SIG-M5 (cell line): Measurements from ENCODE around the gene KCTD1.

ENCODE experiments used
- DNase-seq: peaks from one replicate; lab custom pipeline; 2025; lab: John Stamatoyannopoulos, UW

KCTD1 gene

DNA sequence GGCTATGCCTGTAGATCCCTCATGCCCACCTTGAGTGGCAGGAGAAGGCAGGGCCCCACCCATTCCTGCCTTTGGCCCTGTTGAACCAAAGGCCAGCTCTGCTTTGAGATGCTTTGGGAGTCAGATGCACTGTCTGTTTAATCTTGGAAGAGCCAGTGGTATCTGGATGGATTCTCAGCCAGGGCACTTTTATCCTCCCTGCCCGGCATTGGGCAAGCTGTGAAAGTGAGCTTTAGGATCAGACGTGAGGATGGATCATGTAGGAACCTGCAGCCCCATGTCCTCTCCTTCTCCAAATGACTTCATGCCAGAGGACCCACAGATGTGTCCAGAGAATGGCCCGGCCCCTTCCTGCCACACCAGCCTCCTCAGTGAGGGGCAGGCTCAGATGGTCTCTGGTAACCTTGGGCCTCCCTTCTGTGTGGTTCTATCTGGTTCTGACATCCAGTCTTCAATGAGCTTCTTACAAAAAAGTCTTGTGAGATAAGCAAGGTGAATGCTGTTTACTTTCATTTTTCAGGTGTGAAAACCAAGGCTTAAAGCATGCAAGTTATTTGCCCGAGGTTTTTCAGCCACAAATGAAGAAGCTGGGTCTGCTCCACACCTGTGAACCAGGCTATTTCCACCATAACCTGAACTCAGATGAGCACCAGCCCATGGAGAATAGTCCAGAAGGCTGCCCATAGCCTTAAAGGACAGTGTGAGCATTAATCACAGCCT, 123.8 kb downstream of the KCTD1 start:
- DNase-seq: no peak

- no peak for DNase-seq
These were observed 125.7 kb downstream of the KCTD1 start for GRCh38 chr18:26422472-26423162.

- DNase-seq: no peak
These were observed 126.4 kb downstream of the KCTD1 start for GRCh38 chr18:26421931-26422330.

GRCh38 chr18:26421503-26421902, 126.8 kb downstream of the KCTD1 start:
- no peak for DNase-seq

- no peak for DNase-seq
These were observed 128.6 kb downstream of the KCTD1 start for GRCh38 chr18:26419746-26420145.

- DNase-seq: no peak
These were observed 130.1 kb downstream of the KCTD1 start for GRCh38 chr18:26418225-26418624.

DNA sequence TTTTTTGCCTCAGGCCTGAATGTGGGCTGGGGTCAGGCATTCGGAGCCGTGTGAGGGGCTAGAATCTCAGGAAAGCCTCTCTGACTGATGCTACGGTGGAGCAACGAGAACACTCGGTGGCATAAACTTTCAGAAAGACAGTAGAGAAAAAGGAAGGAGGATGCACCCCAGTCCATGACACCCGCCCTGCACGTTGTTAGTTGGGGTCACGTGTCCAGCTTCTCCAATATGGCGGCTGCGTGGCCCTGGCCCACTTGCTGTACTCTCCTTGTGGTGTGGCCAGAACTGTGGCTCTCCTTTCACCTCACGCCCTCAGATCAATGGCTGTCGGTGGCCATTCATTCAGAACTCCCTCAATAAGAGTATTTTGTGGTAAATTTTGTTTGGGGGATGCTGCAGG, 131.2 kb downstream of the KCTD1 start:
- DNase-seq: no peak

GRCh38 chr18:26416652-26417150, 131.7 kb downstream of the KCTD1 start:
- no peak for DNase-seq

- DNase-seq: no peak
These were observed 132.7 kb downstream of the KCTD1 start for GRCh38 chr18:26415631-26416030.

DNA sequence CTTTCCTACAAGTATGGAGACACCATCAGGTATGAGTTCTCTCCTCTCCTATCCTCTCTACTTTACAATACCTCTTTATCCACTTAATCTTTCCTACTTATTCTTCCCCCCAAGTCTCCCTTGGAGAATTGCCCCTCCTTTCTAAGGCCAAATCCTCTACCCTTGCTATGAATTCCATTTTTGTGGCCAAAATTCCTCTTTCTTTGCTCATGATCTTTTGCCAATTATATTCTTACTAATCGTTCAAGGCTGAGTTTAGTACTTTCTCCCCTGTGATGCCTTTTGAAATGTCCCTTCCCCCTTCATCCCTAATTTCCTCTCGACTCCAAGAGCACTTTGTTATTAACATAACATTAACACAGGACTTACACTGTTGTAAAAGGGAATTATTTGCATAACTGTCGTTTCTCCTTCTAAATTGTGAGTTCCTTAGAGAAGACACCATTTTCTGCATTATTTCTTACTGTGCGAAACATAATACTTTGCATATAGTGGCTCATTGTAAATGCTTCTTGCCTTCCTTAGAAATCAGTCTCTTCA, 133.4 kb downstream of the KCTD1 start:
- no peak for DNase-seq

GRCh38 chr18:26409091-26409490, 139.3 kb downstream of the KCTD1 start:
- DNase-seq: no peak

GRCh38 chr18:26407736-26408601, 140.4 kb downstream of the KCTD1 start:
- DNase-seq: no peak

- DNase-seq: no peak
These were observed 141.4 kb downstream of the KCTD1 start for GRCh38 chr18:26406854-26407517.

- no peak for DNase-seq
These were observed 142.0 kb downstream of the KCTD1 start for GRCh38 chr18:26406324-26406723.

- DNase-seq: no peak
These were observed 143.1 kb downstream of the KCTD1 start for GRCh38 chr18:26405190-26405801.
